Endothelial cell (in vitro differentiated cells): ENCODE data around the gene SLTM. TPM values are rescaled to one million over a fixed set of nuclear protein-coding genes. Genes with fewer than 3 reads are reported as not detected.
"Not testable (repeated sequence)": the region's sequence is repeated elsewhere in the genome, so short reads cannot be mapped to it uniquely, and the experiment has no call there.

Experiments used
- DNase-seq: peaks from one replicate; pipeline ENCODE4 v3.0.0; 2021; ENCODE audit warnings: low spot score
- H3K27ac Mint-ChIP-seq: one replicate; pipeline ENCODE4 v1.8.0; 2021; ENCODE audit warnings: mixed read lengths, inconsistent platforms; ENCODE audit not compliant: unreplicated experiment
- H3K27me3 Mint-ChIP-seq: one replicate; pipeline ENCODE4 v1.8.0; 2021; ENCODE audit warnings: mild to moderate bottlenecking, moderate library complexity, mixed read lengths, inconsistent platforms; ENCODE audit not compliant: unreplicated experiment
- H3K36me3 Mint-ChIP-seq: one replicate; pipeline ENCODE4 v1.8.0; 2021; ENCODE audit warnings: mild to moderate bottlenecking, low read depth, mixed read lengths, inconsistent platforms; ENCODE audit not compliant: unreplicated experiment
- H3K4me1 Mint-ChIP-seq: one replicate; pipeline ENCODE4 v1.8.0; 2021; ENCODE audit warnings: mild to moderate bottlenecking, mixed read lengths, inconsistent platforms; ENCODE audit not compliant: unreplicated experiment
- H3K4me3 Mint-ChIP-seq: one replicate; pipeline ENCODE4 v1.8.0; 2021; ENCODE audit warnings: mild to moderate bottlenecking, mixed read lengths, inconsistent platforms; ENCODE audit not compliant: unreplicated experiment
- H3K9me3 Mint-ChIP-seq: one replicate; pipeline ENCODE4 v1.8.0; 2021; ENCODE audit warnings: mixed read lengths, inconsistent platforms; ENCODE audit not compliant: unreplicated experiment
- CTCF ChIP-seq: fragments of 200-600 bp; sonication (generic); IDR thresholded peaks from one replicate; pipeline ENCODE4 v1.5.0; 2021; ENCODE audit warnings: antibody characterized with exemption; ENCODE audit not compliant: unreplicated experiment
- total RNA-seq: library from RNA; stranded (reverse); fragmentation: NEBNext Ultra II Directional; extraction: Animal tissue kit (Norgen Biotek cat#: 25700); gene quantifications from one replicate; pipeline ENCODE4 v1.2.1, GENCODE V29; 2021; ENCODE audit not compliant: unreplicated experiment

The SLTM gene
- total RNA-seq, 1 donor from 2014 or later, result 71.9 TPM

GRCh38 chr15:58839485-58839884 is 94.0 kb downstream of the SLTM start:
- DNase-seq, result no peak
- peaks cover 6% of the 10 kb centered on the region for H3K4me1 Mint-ChIP-seq
- no peaks in the 10 kb centered on the region for H3K27me3 Mint-ChIP-seq
- no peak overlapping the region for H3K4me3 Mint-ChIP-seq
- no peak for TF ChIP-seq CTCF
- no peak overlapping the region for H3K27ac Mint-ChIP-seq
- no peaks in the 10 kb centered on the region for H3K9me3 Mint-ChIP-seq
- H3K36me3 Mint-ChIP-seq, result no peaks in the 10 kb centered on the region

GRCh38 chr15:58833681-58834426 is 99.6 kb downstream of the SLTM start:
- H3K4me1 Mint-ChIP-seq, result peaks cover 23% of the 10 kb centered on the region
- peak overlapping the region; percentile 80 for H3K27ac Mint-ChIP-seq
- not testable (repeated sequence) for H3K36me3 Mint-ChIP-seq, H3K9me3 Mint-ChIP-seq, H3K27me3 Mint-ChIP-seq
- H3K4me3 Mint-ChIP-seq, result peak overlapping the region; percentile 9
- peak; percentile 32 for DNase-seq

GRCh38 chr15:58830556-58830955 is 102.9 kb downstream of the SLTM start:
- Mint-ChIP-seq H3K9me3 (no peaks in the 10 kb centered on the region), H3K4me3 (no peak overlapping the region), H3K27me3 (peaks cover 7% of the 10 kb centered on the region), H3K27ac (no peak overlapping the region), H3K36me3 (peaks cover 12% of the 10 kb centered on the region), H3K4me1 (peaks cover 27% of the 10 kb centered on the region)
- TF ChIP-seq CTCF, result no peak
- DNase-seq, result no peak

Other genes with a start within 250 kb of the SLTM start
- 287 TPM for gene ADAM10, start 184.0 kb downstream of the SLTM start, total RNA-seq
- 14.2 TPM for gene MINDY2, start 162.4 kb downstream of the SLTM start, total RNA-seq
- gene RNF111, start 54.0 kb upstream of the SLTM start, total RNA-seq, result 53.4 TPM
- gene CCNB2, start 171.5 kb upstream of the SLTM start, total RNA-seq, result 16.5 TPM